SK-N-MC (cell line): ENCODE results near the gene SH3D21.

ENCODE experiments used
- EZH2 ChIP-seq: fragments of 200-600 bp; sonication (generic); IDR thresholded peaks from one replicate; pipeline ENCODE4 v1.6.1; 2017; ENCODE audit warnings: antibody characterized with exemption
- POLR2AphosphoS5 ChIP-seq: IDR thresholded peaks from 2 replicates; pipeline ENCODE4 v1.6.1; 2012; ENCODE audit warnings: mild to moderate bottlenecking, low read depth, low read length, borderline replicate concordance

GRCh38 chr1:36274201-36274600, 32.0 kb upstream of the SH3D21 start:
- TF ChIP-seq EZH2, result no peak
- TF ChIP-seq POLR2AphosphoS5, result no peak
